Measurements from ENCODE around the gene DGUOK.
A peak's percentile ranks its signal among the peaks of the same experiment; 100 is the strongest.
"Not testable (repeated sequence)": the region's sequence is repeated elsewhere in the genome, so short reads cannot be mapped to it uniquely, and the experiment has no call there.

DGUOK gene

DNA sequence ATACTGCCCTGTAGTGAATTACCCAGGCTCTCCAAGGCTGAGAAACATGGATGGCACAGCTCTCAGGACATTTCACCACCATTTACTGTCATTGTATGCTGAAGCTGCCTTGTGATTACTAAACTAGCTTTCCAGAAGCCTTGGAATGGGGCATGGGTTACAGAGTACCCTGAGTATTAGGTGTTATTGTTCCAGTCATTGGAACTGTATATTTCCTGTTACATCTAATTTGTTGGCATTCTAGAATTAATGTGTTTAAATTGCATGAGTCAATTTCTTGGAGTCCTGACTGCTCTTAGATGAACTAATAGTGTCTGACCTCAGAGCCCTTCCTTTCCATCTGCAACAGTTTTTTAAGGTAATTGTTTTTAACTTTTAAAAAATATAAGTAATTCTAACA, 9.0 kb downstream of the DGUOK start:
- ChIA-PET POLR2A (no interaction called here), CTCF (interaction anchor here (1.1 to 2.3 kb wide), 3 partner anchors 9 to 16 kb away, joined by 3 to 8 read pairs (median 7); no protein-coding TSS in a partner anchor)
- TF ChIP-seq CTCF (IDR thresholded peaks at IDR 0.05; ENCODE audit: control extremely low read depth, extremely low read depth, low read depth, missing control alignments): no peak
- DNase-seq (ENCODE audit: extremely low spot score): no peak

DNA sequence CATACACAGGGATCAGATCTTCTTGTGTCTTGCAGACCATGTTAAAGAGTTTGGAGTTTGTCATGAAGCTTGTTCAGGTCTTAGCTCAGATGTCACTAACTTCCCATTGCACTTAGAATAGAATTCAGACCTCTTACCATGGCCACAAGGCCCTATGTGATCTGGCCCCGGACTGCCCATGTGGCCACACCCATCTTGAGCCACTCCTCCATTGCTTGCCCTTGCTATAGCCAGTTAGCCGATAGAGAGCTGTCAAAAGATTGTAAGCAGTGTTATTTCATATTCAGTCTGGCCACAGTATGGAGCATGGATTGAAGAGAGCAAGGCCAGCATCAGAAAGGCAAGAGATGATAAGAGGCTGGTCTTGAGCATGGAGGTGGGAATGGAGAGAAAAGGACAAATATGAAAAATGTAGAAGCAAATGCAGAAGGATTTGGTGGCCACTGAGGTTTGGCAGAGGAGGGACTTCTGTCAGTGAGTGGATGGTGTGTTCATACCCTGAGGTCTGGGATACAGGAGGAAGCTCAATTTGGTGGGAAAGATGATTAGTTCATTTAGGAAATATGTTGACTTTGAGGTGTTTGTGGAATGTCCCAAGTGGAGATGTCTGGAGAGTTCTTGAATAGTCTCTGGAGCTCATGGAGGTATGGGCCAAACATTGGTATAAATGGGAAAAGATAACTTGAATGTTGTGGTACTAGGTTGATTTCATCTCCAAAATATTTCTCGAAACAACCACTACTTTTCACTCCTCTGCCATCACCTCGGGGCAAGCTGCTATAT, 10.6 kb downstream of the DGUOK start:
- POLR2A ChIA-PET: interaction anchor here (0.5 kb wide), 1 partner anchor 573 kb away, joined by 3 read pairs; no protein-coding TSS in a partner anchor
- no peak for DNase-seq (ENCODE audit: extremely low spot score)
- CTCF ChIA-PET: interaction anchor here (0.9 to 2.6 kb wide), 11 partner anchors 10 to 210 kb away, joined by 3 to 9 read pairs (median 4); partner anchors contain the start of gene DGUOK
- TF ChIP-seq CTCF (IDR thresholded peaks at IDR 0.05; ENCODE audit: control extremely low read depth, extremely low read depth, low read depth, missing control alignments): no peak

DNA sequence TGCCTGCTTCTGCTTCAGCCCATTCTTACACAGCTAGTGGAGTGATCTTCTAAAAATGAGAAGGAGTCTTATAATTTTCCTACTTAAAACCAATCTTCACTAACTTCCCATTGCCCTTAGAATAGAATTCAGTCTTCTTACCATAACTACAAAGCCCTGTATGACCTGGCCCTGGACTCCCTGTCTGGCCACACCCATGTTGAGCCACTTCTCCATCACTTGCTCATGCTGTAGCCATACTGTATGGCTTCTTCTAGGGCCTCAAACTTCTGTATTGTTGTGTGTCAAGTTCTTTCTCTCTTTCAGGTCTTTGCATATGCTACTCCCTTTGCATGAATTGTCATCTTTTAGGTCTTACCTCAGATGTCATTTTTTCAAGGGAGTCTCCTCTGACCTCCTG, 11.2 kb downstream of the DGUOK start:
- TF ChIP-seq CTCF (IDR thresholded peaks at IDR 0.05; ENCODE audit: control extremely low read depth, extremely low read depth, low read depth, missing control alignments): no peak
- no peak for DNase-seq (ENCODE audit: extremely low spot score)
- CTCF ChIA-PET: interaction anchor here (0.9 to 2.6 kb wide), 7 partner anchors 13 to 64 kb away, joined by 3 to 7 read pairs (median 4); no protein-coding TSS in a partner anchor
- POLR2A ChIA-PET: no interaction called here

GRCh38 chr2:73938718-73939352, 12.2 kb downstream of the DGUOK start:
- CTCF ChIA-PET: interaction anchor here (0.7 to 2.6 kb wide), 10 partner anchors 9 to 63 kb away, joined by 3 to 7 read pairs (median 4); no protein-coding TSS in a partner anchor
- TF ChIP-seq CTCF (IDR thresholded peaks at IDR 0.05; ENCODE audit: control extremely low read depth, extremely low read depth, low read depth, missing control alignments): no peak
- DNase-seq (ENCODE audit: extremely low spot score): no peak
- POLR2A ChIA-PET: no interaction called here

GRCh38 chr2:73939419-73939818, 12.7 kb downstream of the DGUOK start:
- CTCF ChIA-PET: interaction anchor here (0.7 to 2.6 kb wide), 7 partner anchors 10 to 62 kb away, joined by 3 to 7 read pairs (median 4); no protein-coding TSS in a partner anchor
- POLR2A ChIA-PET: no interaction called here
- peak; percentile 6 for TF ChIP-seq CTCF (IDR thresholded peaks at IDR 0.05; ENCODE audit: control extremely low read depth, extremely low read depth, low read depth, missing control alignments)
- no peak for DNase-seq (ENCODE audit: extremely low spot score)

GRCh38 chr2:73940066-73940465, 13.4 kb downstream of the DGUOK start:
- CTCF ChIA-PET; DNase-seq (ENCODE audit: extremely low spot score); POLR2A ChIA-PET: not testable (repeated sequence)

DNA sequence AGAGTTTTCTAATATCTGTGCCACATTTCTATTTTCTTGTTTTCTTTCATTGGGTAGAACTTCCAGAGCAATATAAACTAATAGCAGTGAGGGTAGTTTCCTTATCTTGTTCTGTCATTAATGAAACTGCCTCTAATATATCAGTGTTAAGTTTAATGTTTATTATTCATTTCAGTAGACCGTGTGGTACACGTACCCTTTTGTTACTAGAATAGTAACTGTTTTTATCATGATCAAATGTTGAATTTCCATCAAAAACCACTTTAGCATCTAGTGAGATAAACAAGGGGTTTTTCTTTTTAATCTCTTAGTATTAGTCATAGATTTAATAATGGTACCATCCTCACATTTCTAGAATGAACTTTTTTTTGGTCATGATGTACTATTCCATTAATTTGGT, 16.0 kb downstream of the DGUOK start:
- ChIA-PET CTCF (no interaction called here), POLR2A (no interaction called here)

More for the DNA sequence above, 16.0 kb downstream of the DGUOK start:
- DNase-seq (ENCODE audit: extremely low spot score): no peak
- no peak for TF ChIP-seq CTCF (IDR thresholded peaks at IDR 0.05; ENCODE audit: control extremely low read depth, extremely low read depth, low read depth, missing control alignments)

Measured in GM10248 (cell line).